ENCODE measurements around the gene USP21. TPM values are rescaled to one million over a fixed set of nuclear protein-coding genes. Genes with fewer than 3 reads are reported as not detected.

Gene USP21
- total RNA-seq, 1 experiment from 2014 or later = 4.2 TPM

DNA sequence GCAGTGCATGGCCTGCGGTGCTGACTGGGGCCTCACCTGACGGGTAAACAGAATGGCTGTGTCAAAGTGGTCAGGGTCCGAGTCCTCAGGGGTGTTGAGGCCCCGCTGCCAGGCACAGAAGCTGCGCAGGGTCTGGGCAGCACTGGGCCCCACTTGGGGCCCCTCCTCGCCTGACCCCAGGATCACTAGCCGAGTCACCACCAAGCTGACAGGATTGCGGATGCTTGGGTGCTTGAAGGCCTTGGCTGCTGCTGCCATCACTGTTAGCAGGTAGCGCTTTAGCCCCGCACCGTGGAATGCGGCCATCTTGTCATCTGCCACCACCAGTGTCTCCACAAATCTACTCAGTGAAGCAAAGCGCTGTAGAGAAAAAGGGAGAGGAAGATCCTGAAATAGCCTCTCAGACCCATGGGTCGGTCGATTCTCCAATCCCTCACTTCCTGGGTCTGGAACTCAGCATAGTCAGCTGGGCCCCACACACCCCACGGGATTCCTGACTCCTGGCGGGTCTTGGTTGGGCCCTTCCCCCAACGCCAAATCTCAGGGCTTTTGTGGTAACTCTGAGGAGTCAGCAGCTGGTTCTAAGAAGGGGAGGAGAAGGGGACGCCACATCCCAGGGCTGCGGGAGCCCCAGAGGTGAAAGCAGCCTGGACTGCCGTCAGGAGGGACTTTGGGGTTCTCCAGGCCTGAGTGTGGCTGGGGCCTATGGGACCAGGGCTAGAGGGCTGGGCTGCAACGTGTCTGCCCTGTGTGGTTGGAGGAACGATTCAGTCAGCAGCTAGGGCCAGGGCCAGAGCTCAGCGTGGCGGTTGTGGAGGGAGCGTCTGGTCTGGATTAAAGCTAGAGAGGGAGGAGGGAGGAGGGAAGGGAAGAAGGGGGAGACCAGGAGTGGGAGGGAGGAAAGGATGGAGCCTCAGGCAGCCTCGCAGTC is 37.5 kb downstream of the USP21 start:
- peak overlapping the region; percentile 54 for H3K4me3 ChIP-seq
- DNase-seq = peak; percentile 84
- H3K36me3 ChIP-seq = peaks cover 40% of the 10 kb centered on the region

GRCh38 chr1:161197560-161198193 is 38.4 kb downstream of the USP21 start:
- H3K9me3 ChIP-seq = no peaks in the 10 kb centered on the region
- DNase-seq = peak; percentile 6
- peak overlapping the region; percentile 54 for H3K4me3 ChIP-seq

More for the DNA sequence above, 37.5 kb downstream of the USP21 start:
- H3K9me3 ChIP-seq = no peaks in the 10 kb centered on the region
- no peaks in the 10 kb centered on the region for H3K27me3 ChIP-seq

DNA sequence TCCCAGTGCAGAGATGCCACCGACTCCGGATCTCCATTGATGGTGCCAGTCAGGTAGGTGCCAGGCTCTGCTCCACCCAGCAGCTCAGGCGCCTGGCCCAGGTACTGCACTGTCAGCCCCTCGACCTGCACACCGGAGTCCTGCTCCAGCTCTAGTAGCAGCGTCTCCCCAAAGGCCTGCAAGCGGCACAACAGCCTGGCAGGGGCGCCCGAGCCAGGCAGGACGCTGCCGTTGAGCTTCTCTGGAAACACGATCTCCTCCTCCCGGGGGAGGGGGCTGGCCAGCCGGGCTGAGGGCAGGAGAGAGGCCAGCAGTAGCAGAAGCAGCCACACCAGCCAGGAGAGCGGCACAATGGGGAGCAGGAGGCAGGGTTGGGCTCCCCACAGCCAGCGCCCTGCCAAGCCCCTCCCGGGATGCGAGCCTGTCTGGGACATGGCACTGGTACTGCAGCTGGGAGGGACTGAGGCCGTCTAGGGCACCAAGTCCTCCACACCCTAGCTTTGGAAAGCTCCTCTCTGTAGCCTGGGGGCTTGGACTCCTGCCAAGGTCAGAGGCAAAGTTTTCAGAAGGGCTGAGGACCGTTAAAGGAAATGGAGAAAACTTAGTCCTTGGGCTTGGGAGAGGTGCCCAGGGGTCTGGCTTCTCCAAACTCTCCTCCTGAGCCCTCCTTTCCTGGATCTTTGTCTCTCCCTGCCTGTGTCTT is 39.0 kb downstream of the USP21 start:
- peak overlapping the region; percentile 54 for H3K4me3 ChIP-seq
- no peaks in the 10 kb centered on the region for H3K9me3 ChIP-seq
- peaks cover 29% of the 10 kb centered on the region for H3K36me3 ChIP-seq
- no peaks in the 10 kb centered on the region for H3K27me3 ChIP-seq
- peak; percentile 88 for DNase-seq

More at GRCh38 chr1:161197560-161198193, 38.4 kb downstream of the USP21 start:
- Histone ChIP-seq H3K27me3 (no peaks in the 10 kb centered on the region), H3K36me3 (peaks cover 32% of the 10 kb centered on the region)

DNA sequence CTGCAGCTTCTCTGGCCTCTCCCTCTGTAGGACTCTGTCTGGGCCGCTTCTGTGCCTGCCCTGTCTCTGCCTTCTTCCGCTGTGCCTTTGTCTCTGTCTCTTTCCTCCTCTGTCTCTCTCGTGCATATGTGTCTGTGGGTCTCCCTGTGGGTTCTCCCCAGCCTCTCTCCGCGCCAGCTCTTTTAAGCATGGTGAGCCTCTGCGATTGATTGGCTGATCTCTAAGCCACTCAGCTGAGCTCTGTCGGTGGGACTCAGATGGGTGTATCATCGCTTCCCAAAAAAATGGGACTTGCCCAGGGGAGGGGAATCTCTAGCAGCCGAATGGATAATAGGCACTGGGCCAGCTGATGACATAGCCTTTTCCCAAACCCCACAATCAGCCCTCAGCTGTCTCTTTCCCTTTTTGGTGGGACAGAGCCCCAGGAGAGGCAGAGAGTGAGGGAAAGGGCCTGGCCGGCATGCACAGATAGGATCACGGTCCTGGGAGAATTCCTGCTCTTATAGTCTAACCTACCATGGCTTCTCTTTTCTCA is 39.7 kb downstream of the USP21 start, which contains the start of gene ADAMTS4:
TSS of gene ADAMTS4 (minus strand) at position 158 of the 535 bp plus-strand sequence. CDS start 427 bp downstream, outside the sequence.
- no peaks in the 10 kb centered on the region for H3K9me3 ChIP-seq
- H3K4me3 ChIP-seq = peak within 1 kb of the TSS; percentile 54
- DNase-seq = peak; percentile 94
- no peaks in the 10 kb centered on the region for H3K27me3 ChIP-seq
- peaks cover 33% of the 10 kb centered on the region for H3K36me3 ChIP-seq

GRCh38 chr1:161199506-161200139 is 40.3 kb downstream of the USP21 start:
- Histone ChIP-seq H3K9me3 (no peaks in the 10 kb centered on the region), H3K36me3 (peaks cover 36% of the 10 kb centered on the region), H3K4me3 (no peak overlapping the region), H3K27me3 (no peaks in the 10 kb centered on the region)
- DNase-seq = peak; percentile 46

DNA sequence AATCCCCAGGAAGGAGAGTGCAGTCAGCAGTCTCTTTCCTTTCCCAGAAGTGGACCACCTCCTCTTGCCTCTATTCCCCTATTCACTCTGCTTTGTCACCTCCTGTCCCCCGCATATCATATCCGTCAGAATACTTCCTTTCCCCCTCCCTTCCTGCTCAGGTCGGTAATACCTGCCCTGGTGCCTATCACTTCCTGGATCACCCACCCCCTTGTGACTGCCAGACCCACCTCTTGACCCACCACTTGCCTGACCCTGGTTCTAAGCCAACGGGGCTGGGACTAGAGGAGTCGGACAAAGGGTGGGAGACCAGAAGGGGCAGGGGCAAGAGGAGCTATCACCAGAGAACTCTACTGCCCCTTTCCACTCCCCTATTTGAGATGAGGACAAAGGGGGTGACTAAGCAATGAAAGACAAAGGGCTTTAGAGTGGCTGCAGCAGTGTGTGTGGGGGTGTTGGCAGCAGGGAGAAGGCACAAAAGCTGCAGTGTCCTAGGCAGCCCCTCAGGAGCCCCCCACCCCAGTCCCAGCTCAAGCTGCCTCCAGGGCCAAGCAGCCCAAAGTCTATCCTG is 41.2 kb downstream of the USP21 start:
- Histone ChIP-seq H3K27me3 (no peaks in the 10 kb centered on the region), H3K9me3 (no peaks in the 10 kb centered on the region), H3K36me3 (peaks cover 36% of the 10 kb centered on the region), H3K4me3 (no peak overlapping the region)
- peak; percentile 4 for DNase-seq

DNA sequence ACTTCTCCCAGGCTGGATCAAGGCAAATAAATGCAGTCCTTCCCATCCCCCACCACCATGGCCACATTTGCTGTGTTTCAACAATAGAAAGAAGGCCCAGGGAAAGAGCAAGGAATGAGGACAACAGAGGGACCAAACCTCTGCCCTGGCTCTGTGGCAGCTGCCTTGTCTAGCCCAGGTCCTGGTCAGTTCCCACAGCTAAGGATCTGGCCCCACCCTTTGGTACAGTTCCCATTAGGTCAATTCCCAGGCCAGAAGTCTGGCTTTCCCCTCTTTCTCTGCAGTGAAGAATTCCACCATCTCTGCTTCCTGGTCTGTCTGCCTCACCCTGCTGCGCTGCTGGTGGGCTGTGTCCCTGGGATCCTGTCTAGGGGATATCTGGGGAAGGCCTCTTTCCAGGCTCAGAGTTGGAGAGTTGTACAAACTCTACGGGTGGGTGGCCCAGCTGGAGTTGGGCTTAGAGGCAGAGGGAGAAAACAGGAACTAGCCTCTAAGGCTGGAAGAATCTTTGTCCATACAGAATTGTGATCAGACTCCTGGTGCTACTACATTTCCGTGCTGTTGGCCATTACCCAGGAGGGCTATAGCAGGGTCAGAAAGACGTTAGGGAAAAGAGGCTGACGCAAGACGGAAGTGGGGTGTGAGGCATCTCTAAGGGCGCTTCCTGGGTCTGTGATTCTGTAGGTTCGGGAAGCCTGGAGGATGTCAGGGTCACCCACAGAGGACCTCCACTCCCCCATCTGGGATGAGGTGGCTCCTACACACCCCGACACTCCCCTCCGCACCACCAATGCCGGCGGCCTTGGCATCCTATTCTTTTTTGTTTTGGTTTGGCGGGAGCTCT is 41.9 kb downstream of the USP21 start:
- peaks cover 36% of the 10 kb centered on the region for H3K36me3 ChIP-seq
- peak overlapping the region; percentile 92 for H3K4me3 ChIP-seq
- H3K9me3 ChIP-seq = no peaks in the 10 kb centered on the region
- H3K27me3 ChIP-seq = no peaks in the 10 kb centered on the region
- peak; percentile 80 for DNase-seq

DNA sequence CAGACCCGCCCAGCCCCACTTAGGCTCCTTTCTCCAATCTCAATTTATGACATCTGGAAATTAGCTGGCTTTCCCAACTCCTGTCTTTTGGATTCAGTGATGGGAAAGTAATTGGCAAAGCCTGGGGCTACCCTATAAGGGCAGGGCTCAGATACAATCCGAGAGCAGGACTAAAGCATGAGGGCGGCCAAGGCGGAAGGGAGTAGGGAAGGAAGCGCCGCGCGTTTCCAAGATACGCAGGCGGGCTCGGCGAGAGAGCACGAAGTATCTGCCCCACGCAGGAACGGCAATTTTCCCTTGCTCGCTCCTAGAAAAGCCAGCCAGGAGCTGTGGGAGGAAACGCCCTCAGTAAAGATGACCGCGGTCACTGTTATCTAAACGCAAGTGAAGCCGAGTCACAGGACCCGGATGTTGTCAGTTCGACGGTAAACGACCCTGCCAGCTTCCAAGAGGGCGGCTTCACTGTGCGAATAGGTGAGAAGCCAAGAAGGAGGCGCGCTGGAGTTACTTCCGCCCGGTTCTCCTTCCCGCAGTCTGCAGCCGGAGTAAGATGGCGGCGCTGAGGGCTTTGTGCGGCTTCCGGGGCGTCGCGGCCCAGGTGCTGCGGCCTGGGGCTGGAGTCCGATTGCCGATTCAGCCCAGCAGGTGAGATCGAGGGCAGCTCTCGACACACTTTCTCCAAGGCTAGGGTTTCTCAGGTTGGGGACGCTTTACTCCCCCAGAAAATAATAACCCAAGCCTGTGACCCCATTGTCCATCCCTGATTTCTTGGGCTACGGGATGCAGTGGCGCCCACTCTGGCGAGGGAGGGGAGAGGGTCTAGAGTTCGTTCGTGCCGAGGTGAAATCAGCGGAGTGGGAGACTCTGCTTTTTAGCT is 42.8 kb downstream of the USP21 start, which contains the start of gene NDUFS2:
TSS of gene NDUFS2 (plus strand) at position 532 of the 877 bp plus-strand sequence. CDS start at position 551, 19 bp downstream.
- Histone ChIP-seq H3K36me3 (peaks cover 39% of the 10 kb centered on the region), H3K27me3 (no peaks in the 10 kb centered on the region), H3K4me3 (peak within 1 kb of the TSS; percentile 92), H3K9me3 (no peaks in the 10 kb centered on the region)
- DNase-seq = peak; percentile 99

GRCh38 chr1:161206411-161207140 is 47.3 kb downstream of the USP21 start:
- DNase-seq = no peak
- H3K4me3 ChIP-seq = no peak overlapping the region
- H3K27me3 ChIP-seq = no peaks in the 10 kb centered on the region
- no peaks in the 10 kb centered on the region for H3K9me3 ChIP-seq
- H3K36me3 ChIP-seq = peaks cover 78% of the 10 kb centered on the region

GRCh38 chr1:161207173-161207572 is 47.9 kb downstream of the USP21 start:
- Histone ChIP-seq H3K27me3 (no peaks in the 10 kb centered on the region), H3K9me3 (no peaks in the 10 kb centered on the region), H3K36me3 (peaks cover 84% of the 10 kb centered on the region), H3K4me3 (no peak overlapping the region)
- DNase-seq = no peak

DNA sequence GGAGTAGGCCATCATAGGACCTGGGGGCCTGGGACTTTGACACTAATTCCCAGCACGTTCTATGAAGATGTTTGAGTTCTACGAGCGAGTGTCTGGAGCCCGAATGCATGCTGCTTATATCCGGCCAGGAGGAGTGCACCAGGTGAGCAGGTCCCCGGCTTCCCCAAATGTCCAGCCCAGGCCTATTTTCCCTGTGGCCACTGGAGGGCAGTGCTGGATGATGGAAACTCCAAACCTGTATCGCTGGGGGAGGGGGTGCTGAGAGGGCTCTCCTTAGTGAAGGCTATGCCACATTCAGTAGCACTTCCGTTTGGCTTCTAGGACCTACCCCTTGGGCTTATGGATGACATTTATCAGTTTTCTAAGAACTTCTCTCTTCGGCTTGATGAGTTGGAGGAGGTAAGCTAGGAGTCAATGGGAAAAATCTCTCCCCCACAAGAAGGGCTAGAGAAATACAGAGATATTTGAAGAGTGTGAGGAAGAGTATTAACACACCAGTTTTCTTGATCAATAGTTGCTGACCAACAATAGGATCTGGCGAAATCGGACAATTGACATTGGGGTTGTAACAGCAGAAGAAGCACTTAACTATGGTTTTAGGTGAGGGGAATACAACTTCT is 50.6 kb downstream of the USP21 start:
- H3K27me3 ChIP-seq = no peaks in the 10 kb centered on the region
- no peak overlapping the region for H3K4me3 ChIP-seq
- no peaks in the 10 kb centered on the region for H3K9me3 ChIP-seq
- peak; percentile 70 for DNase-seq
- peaks cover 90% of the 10 kb centered on the region for H3K36me3 ChIP-seq

- no peaks in the 10 kb centered on the region for H3K27me3 ChIP-seq
- DNase-seq = no peak
- H3K4me3 ChIP-seq = no peak overlapping the region
- no peaks in the 10 kb centered on the region for H3K9me3 ChIP-seq
- H3K36me3 ChIP-seq = peaks cover 50% of the 10 kb centered on the region
Measured at GRCh38 chr1:161214369-161214768, 55.1 kb downstream of the USP21 start.

DNA sequence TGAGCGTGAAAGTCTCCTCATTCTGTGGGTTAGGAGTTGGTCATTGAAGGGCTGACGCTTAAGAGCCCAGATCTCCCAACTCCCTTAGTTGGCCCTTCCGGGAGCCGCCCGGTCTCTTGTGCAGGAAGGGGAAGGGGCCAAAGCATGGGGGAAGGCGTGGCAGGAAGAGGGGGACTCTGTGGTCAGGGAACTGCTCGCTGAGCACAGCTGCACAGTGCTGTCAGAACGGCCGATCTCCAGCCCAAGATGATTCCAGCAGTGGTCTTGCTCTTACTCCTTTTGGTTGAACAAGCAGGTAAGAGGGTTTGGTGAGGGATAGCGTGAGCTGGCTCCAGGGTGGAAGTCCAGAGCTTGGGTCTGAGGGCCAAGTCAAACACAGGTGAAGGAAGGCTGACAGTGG is 55.8 kb downstream of the USP21 start, which contains the start of gene FCER1G:
TSS of gene FCER1G (plus strand) at position 220 of the 400 bp plus-strand sequence. CDS start at position 247, 27 bp downstream.
- DNase-seq = no peak

More for the DNA sequence above, 55.8 kb downstream of the USP21 start, which contains the start of gene FCER1G:
- Histone ChIP-seq H3K4me3 (no peak within 1 kb of the TSS), H3K36me3 (peaks cover 43% of the 10 kb centered on the region), H3K9me3 (no peaks in the 10 kb centered on the region), H3K27me3 (no peaks in the 10 kb centered on the region)
